Subcutaneous adipose tissue (tissue), 4 donors: ENCODE results near the gene DMGDH. TPM values are rescaled to one million over a fixed set of nuclear protein-coding genes. Genes with fewer than 3 reads are reported as not detected.

Experiments used
- total RNA-seq, 4 donors: library from RNA; depleted of rRNA; stranded (reverse); fragments of >200 nt; gene quantifications; one replicate each; pipeline ENCODE4 v1.1.0, GENCODE V29; 2016
- TF ChIP-seq, protein P1 (sequence below): fragments of 450-650 bp; IDR thresholded peaks from one replicate; pipeline ENCODE4 v1.5.1; 2016; ENCODE audit warnings: low read depth, mild to moderate bottlenecking, control low read depth, antibody characterized with exemption, moderate library complexity

The DMGDH gene
- total RNA-seq, 4 donors from 2014 or later: 5.9 to 12.6 (median 9.9) TPM

DNA sequence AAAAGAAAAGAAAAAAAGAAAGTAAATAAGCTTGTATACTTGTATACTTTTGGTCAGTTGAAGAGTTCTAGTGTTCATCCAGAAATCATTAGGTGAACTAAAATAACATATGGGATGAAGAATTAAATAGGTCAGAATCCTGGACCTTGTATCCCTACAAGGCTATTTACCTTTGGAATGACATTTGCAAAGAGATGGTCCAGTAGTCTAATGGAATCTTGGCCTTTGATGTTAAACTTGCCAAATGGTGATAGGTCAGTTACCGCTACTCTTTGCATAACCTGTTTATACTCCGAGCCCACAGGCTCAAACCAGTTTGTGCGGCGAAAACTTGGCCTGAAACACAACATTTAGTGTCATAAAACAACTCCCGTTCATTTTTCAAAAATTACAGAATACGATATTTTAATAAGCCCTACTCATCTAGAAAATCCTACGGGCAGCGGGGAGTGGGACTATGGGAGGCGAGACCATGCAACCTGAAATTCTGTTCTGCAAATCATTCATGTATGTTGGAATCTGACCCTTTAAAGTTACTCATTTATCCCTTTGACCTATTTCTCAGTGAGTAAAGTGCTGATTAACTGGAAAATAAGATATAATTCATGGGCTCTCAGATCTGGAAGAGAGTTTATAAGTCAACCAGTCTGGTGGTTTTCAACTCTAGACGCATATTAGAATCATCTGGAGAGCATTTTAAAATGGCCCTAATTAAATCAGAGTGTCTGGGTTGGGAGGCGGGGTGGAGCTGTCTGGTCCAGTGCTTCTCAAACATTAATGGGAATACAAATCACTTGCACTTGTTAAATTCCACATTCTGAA, 38.6 kb downstream of the DMGDH start:
- TF ChIP-seq, protein P1, sequence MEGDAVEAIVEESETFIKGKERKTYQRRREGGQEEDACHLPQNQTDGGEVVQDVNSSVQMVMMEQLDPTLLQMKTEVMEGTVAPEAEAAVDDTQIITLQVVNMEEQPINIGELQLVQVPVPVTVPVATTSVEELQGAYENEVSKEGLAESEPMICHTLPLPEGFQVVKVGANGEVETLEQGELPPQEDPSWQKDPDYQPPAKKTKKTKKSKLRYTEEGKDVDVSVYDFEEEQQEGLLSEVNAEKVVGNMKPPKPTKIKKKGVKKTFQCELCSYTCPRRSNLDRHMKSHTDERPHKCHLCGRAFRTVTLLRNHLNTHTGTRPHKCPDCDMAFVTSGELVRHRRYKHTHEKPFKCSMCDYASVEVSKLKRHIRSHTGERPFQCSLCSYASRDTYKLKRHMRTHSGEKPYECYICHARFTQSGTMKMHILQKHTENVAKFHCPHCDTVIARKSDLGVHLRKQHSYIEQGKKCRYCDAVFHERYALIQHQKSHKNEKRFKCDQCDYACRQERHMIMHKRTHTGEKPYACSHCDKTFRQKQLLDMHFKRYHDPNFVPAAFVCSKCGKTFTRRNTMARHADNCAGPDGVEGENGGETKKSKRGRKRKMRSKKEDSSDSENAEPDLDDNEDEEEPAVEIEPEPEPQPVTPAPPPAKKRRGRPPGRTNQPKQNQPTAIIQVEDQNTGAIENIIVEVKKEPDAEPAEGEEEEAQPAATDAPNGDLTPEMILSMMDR: no peak

DNA sequence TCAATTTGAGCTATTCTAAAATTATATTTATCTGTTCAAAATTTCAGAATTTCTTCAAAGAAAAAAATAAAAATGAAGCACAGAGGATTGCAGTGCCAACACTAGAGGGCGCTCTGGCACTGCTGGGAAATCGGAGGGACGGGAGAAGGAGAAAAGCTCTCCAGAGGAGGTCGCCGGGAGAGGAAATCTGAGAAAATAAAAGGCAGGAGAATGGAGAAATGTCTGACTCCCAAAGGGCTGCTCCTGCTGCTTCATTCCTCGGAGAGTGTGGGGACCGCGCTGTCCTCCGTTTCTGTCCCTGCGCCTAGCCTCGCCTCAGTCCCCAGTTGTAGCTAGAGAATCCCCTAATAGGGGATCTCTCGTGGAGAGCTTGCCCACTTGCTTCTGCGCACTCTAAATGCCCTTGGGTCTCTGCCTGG, 44.4 kb downstream of the DMGDH start:
- TF ChIP-seq, protein P1: no peak

DNA sequence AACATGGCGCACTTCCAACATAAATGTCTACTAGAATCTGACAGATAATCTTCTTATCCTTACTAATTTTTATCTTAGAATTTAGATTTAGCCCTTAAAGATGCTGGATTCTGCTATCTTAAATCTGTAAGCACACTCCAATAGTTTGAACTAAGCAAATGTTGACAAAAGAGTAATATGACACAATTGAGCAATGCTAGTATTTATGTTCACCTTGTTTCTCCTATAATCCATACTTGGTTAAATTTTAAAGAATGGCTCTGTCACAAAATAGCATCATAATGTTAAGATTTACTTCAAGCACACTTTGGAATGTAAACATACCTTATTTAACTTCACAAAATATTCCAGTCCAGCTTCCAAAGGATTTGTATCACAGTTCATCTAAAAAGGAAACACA, 45.5 kb downstream of the DMGDH start:
- TF ChIP-seq, protein P1: no peak

DNA sequence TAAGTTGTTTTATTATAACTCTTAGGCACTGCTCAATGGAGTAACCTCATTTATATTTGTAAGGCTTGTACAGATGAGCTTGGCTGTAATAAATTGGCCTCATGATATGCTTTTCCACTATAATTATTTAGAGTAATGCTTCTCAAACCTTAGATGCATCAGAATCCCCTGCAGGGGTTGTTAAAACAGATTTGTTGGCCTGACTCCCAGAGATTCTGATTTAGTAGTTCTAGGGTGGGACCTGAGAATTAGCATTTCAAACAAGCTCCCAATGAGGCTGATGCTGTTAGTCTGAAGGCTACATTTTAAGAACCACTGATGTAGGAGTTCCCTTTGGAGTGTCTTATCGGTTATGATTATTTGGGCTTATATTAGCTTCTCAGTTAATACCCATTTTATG, 46.1 kb downstream of the DMGDH start:
- TF ChIP-seq, protein P1: no peak

DNA sequence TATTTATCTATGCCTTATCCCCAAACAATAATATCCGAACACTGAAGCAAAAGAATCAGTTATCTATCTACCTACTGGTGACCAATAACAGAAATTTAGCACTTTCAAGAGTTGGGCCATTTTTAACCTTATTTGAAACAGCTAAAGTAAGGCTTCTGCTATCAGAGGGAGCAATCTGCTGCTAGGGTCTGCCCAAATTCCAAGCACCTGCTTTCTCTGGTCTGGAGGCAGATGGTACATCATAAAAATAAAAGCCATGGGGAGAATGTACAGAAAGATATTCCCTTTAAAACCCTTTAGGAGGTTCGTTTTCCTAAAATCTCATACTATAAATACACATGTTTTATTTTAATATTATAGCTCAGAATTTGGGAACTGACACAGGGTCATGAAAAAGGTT, 46.7 kb downstream of the DMGDH start:
- TF ChIP-seq, protein P1: no peak

DNA sequence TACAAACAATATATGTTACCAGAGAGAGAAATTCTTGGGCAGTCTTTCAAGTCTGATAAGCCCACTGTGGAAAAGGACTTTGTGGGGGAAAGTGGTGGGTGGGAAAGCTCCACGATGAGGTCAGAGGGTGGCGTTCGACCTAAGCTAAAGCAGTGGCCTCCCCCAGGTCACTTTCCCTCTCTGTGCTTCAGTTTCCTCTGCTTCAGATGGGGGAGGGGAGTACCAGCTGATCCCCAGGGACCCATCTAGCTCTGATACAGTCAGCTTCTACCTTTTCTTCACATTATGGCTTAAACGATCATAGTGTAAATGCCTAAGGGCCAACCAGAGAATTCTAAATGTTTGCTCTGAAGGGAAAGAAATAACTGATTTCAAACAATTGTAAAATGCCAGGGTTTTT, 47.7 kb downstream of the DMGDH start:
- TF ChIP-seq, protein P1: no peak

DNA sequence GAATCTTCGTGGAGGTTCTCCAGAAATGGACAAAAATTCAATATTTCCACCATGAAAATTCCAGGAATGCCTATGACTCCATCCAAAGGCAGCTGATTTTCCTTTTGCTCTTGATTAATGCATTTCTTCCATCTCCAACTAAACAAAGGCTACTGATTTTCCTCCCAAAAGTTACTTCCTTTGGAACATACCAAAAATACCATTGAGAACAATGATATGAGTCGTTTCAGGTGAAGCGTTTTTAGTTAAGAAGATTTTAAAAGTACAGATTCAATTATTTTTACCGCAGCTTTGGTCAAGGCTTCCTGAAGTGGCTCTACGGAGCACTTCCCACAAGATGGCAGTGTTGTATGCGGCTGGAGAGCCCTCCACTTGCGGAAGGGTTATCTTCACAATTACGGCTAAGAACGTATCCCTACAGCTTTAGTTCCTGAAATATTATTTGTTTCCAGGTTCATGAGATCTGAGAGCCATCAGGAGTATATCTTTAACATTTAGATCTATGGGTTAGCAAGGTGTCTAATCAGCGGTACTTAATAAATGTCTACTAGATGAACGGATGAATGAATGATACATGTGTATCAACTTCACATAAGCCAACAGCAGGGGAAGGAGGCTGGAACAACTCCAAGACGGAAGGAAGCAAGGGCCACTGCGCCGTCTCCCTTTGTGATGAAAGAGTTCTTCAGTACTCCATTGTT, 48.5 kb downstream of the DMGDH start:
- TF ChIP-seq, protein P1: no peak
